Tibial nerve (tissue), 4 donors: ENCODE results near the gene ADAMTS2. TPM values are rescaled to one million over a fixed set of nuclear protein-coding genes. Genes with fewer than 3 reads are reported as not detected.

ENCODE experiments used
- DNase-seq, 2 donors: peaks; one replicate each; pipeline ENCODE4 v3.0.0-alpha.2; 2019; ENCODE audit warnings: low spot score in 2 of 2
- H3K27ac ChIP-seq, 4 donors: fragments of 200-600 bp; sonication (generic) in 3 of 4; one replicate each; pipeline ENCODE4 v1.5.1; 2017 to 2019; ENCODE audit warnings: mild to moderate bottlenecking in 1 of 4
- H3K27me3 ChIP-seq, 2 donors: fragments of 200-600 bp; sonication (generic) in 1 of 2; one replicate each; pipeline versions ENCODE4 v1.5.1 to v1.6.0; 2017 to 2019
- H3K36me3 ChIP-seq, 3 donors: fragments of 200-600 bp; sonication (generic); one replicate each; pipeline ENCODE4 v1.5.1; 2018 to 2019
- H3K4me1 ChIP-seq, 4 donors: fragments of 200-600 bp; sonication (generic) in 3 of 4; one replicate each; pipeline ENCODE4 v1.5.1; 2017 to 2019
- H3K4me3 ChIP-seq, 4 donors: fragments of 200-600 bp; sonication (generic) in 3 of 4; one replicate each; pipeline ENCODE4 v1.5.1; 2017 to 2019; ENCODE audit warnings: mild to moderate bottlenecking in 1 of 4, moderate library complexity in 1 of 4
- H3K9me3 ChIP-seq, 4 donors: fragments of 200-600 bp; sonication (generic) in 3 of 4; one replicate each; pipeline ENCODE4 v1.5.1; 2017 to 2019
- CTCF ChIP-seq, 5 experiments: fragments of 200-600 bp in 3 of 5; fragments of 450-650 bp in 2 of 5; sonication (generic) in 3 of 5; IDR thresholded peaks; one replicate each; pipeline ENCODE4 v1.5.1; 2016 to 2019; ENCODE audit warnings: antibody characterized with exemption in 5 of 5, mild to moderate bottlenecking in 3 of 5, moderate library complexity in 2 of 5
- EP300 ChIP-seq, 2 donors: sonication (generic); formaldehyde crosslinking; IDR thresholded peaks; one replicate each; pipeline ENCODE4 v1.6.1; 2017; ENCODE audit warnings: antibody characterized with exemption in 2 of 2, mild to moderate bottlenecking in 1 of 2
- POLR2A ChIP-seq, 2 donors: fragments of 450-650 bp; IDR thresholded peaks; one replicate each; pipeline ENCODE4 v1.6.1; 2017; ENCODE audit warnings: antibody characterized with exemption in 2 of 2, mild to moderate bottlenecking in 2 of 2, moderate library complexity in 2 of 2
- WGBS, 2 donors: methylation state at CpG; one replicate each; pipeline ENCODE4 v1.1.5; 2018; 5-methylcytosine and 5-hydroxymethylcytosine counted together
- total RNA-seq, 4 donors: library from RNA; depleted of rRNA; stranded (reverse); fragments of >200 nt; gene quantifications; one replicate each; pipeline ENCODE4 v1.1.0, GENCODE V29; 2016

ADAMTS2 gene
- total RNA-seq, 4 donors from 2014 or later, result 23.2 to 58.8 (median 47.2) TPM

- Histone ChIP-seq H3K27me3 (no peaks in the 10 kb centered on the region), H3K27ac (no peak overlapping the region), H3K4me3 (no peak overlapping the region), H3K36me3 (no peaks in the 10 kb centered on the region), H3K9me3 (no peaks in the 10 kb centered on the region), H3K4me1 (peaks cover 0 to 23% (median 2%) of the 10 kb centered on the region in 4 donors)
- 91 to 97% methylated on average over 6 of the region's 6 CpGs for WGBS, 2 donors
- TF ChIP-seq CTCF (IDR thresholded peaks at IDR 0.05), result no peak
- no peak for TF ChIP-seq EP300 (IDR thresholded peaks at IDR 0.05)
- TF ChIP-seq POLR2A (IDR thresholded peaks at IDR 0.05), result no peak
- DNase-seq, result no peak
Measured at GRCh38 chr5:179328291-179328690, 17.0 kb downstream of the ADAMTS2 start.

GRCh38 chr5:179327021-179327735 is 18.1 kb downstream of the ADAMTS2 start:
- peak overlapping the region in 2 of 4 donors; percentile 77 to 79 for H3K27ac ChIP-seq
- 74 to 82% methylated on average over 15 of the region's 15 CpGs for WGBS, 2 donors
- no peaks in the 10 kb centered on the region for H3K36me3 ChIP-seq
- no peaks in the 10 kb centered on the region for H3K27me3 ChIP-seq
- no peaks in the 10 kb centered on the region for H3K9me3 ChIP-seq
- peaks cover 0 to 23% (median 2%) of the 10 kb centered on the region in 4 donors for H3K4me1 ChIP-seq
- H3K4me3 ChIP-seq, result no peak overlapping the region
- TF ChIP-seq CTCF (IDR thresholded peaks at IDR 0.05) (no peak), EP300 (IDR thresholded peaks at IDR 0.05) (no peak), POLR2A (IDR thresholded peaks at IDR 0.05) (no peak)
- DNase-seq, result no peak

GRCh38 chr5:179326122-179326927 is 18.9 kb downstream of the ADAMTS2 start:
- Histone ChIP-seq H3K9me3 (no peaks in the 10 kb centered on the region), H3K36me3 (no peaks in the 10 kb centered on the region), H3K27ac (peak overlapping the region in 3 of 4 donors; percentile 15 to 79 (median 77)), H3K4me1 (peaks cover 0 to 23% (median 2%) of the 10 kb centered on the region in 4 donors), H3K27me3 (no peaks in the 10 kb centered on the region), H3K4me3 (no peak overlapping the region)
- TF ChIP-seq EP300 (IDR thresholded peaks at IDR 0.05), result peak; percentile 17 to 83
- no peak for TF ChIP-seq CTCF (IDR thresholded peaks at IDR 0.05)
- 28 to 30% methylated on average over 24 to 30 of the region's 30 CpGs for WGBS, 2 donors
- DNase-seq, result peak; percentile 65 to 86

- 78 to 86% methylated on average over 22 to 26 of the region's 28 CpGs for WGBS, 2 donors
- no peak for DNase-seq
- Histone ChIP-seq H3K27ac (peak overlapping the region in 2 of 4 donors; percentile 52 to 79), H3K4me3 (no peak overlapping the region), H3K9me3 (no peaks in the 10 kb centered on the region), H3K4me1 (peaks cover 0 to 23% (median 2%) of the 10 kb centered on the region in 4 donors), H3K36me3 (no peaks in the 10 kb centered on the region), H3K27me3 (no peaks in the 10 kb centered on the region)
- TF ChIP-seq POLR2A (IDR thresholded peaks at IDR 0.05) (no peak), EP300 (IDR thresholded peaks at IDR 0.05) (no peak), CTCF (IDR thresholded peaks at IDR 0.05) (no peak)
Measured at GRCh38 chr5:179325296-179326031, 19.8 kb downstream of the ADAMTS2 start.
